Stimulated activated memory B cell treated with anti-CD40 and anti-IgM and Interleukin-4, amounts not matched to agents 10 μg/mL and 1 μg/mL and 100 μg/mL, for 72 hours (primary cell): ENCODE data around the gene NGF.

Experiments
- ATAC-seq: fragments of 150-1000 bp; cut with Tn5 transposase; 2 replicates; pipeline ENCODE4 v1.10.0; 2021
- H3K27ac Mint-ChIP-seq: one replicate; pipeline ENCODE4 v1.8.0; 2022; ENCODE audit warnings: mild to moderate bottlenecking, mixed read lengths
- H3K27me3 Mint-ChIP-seq: one replicate; pipeline ENCODE4 v1.8.0; 2022; ENCODE audit warnings: mixed read lengths
- H3K36me3 Mint-ChIP-seq: one replicate; pipeline ENCODE4 v1.8.0; 2022; ENCODE audit warnings: mixed read lengths
- H3K4me1 Mint-ChIP-seq: one replicate; pipeline ENCODE4 v1.8.0; 2022; ENCODE audit warnings: mixed read lengths
- H3K4me3 Mint-ChIP-seq: one replicate; pipeline ENCODE4 v1.8.0; 2022; ENCODE audit warnings: mild to moderate bottlenecking, moderate library complexity, mixed read lengths
- H3K9me3 Mint-ChIP-seq: one replicate; pipeline ENCODE4 v1.8.0; 2022; ENCODE audit warnings: mixed read lengths

NGF gene

DNA sequence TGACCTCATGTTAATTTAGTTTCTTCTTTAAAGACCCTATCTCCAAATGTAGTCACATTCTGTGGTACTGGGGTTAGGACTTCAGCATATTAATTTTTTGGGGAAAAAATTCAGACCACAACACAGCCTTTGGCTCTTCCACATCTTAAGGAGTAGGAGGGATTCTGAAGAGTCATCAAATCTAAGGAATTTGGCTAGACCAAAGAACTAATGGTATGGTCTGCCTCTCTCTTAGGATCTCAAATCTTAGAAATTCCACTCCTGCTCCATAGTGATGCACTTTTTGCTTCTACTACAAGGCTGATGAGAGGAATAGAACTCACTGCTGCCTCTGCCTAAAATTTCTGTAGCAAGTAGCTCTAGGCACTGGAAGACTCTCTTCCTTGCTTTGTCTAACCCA is 80.5 kb downstream of the NGF start:
- no peak overlapping the region for H3K4me3 Mint-ChIP-seq

DNA sequence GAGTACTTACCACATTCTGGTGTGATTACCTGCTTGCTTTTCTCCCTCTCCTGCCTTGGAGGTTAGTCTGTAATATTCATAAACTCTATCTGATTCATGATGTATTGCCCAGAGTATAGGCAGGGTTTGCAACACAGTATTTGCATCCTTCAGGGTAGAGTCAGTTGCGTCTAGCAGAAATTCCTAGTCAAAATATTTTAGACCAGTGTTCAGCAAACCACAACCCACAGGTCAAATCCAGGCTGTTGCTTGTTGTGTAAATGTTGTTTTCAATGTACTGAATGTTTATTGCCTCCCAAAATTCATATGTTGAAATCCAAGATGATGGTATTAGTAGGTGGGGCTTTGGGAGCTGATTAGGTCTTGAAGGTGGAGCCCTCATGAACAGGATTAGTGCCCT is 82.9 kb downstream of the NGF start:
- H3K9me3 Mint-ChIP-seq: peaks cover 12% of the 10 kb centered on the region
- no peak overlapping the region for H3K27ac Mint-ChIP-seq
- no peaks in the 10 kb centered on the region for H3K36me3 Mint-ChIP-seq
- no peaks in the 10 kb centered on the region for H3K27me3 Mint-ChIP-seq
- H3K4me1 Mint-ChIP-seq: no peaks in the 10 kb centered on the region
- ATAC-seq: no peak
- no peak overlapping the region for H3K4me3 Mint-ChIP-seq

More for the DNA sequence above, 80.5 kb downstream of the NGF start:
- H3K9me3 Mint-ChIP-seq: peaks cover 12% of the 10 kb centered on the region
- no peaks in the 10 kb centered on the region for H3K4me1 Mint-ChIP-seq
- no peaks in the 10 kb centered on the region for H3K27me3 Mint-ChIP-seq
- ATAC-seq: no peak
- no peaks in the 10 kb centered on the region for H3K36me3 Mint-ChIP-seq
- no peak overlapping the region for H3K27ac Mint-ChIP-seq

DNA sequence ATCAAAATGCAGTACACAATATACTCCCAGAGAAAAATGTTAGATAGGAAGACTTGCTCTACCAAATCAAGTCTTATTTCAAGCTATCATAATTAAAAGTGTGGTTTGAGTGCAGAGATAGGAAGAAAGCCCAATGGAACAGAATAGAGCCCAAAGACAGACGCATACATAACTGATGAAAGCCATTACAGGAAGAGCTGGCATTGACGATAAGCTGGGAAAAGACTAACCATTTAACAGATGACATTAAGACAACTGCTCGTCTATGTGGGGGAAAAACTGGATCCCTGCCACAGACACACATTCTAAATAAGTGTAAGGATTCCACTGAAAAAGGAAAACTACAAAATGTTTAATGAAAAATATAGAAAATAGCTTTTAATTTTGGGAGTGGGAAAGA is 85.5 kb downstream of the NGF start:
- H3K4me3 Mint-ChIP-seq: no peak overlapping the region
- H3K9me3 Mint-ChIP-seq: peaks cover 3% of the 10 kb centered on the region
- H3K27me3 Mint-ChIP-seq: peaks cover 10% of the 10 kb centered on the region
- H3K36me3 Mint-ChIP-seq: no peaks in the 10 kb centered on the region
- no peak for ATAC-seq
- H3K27ac Mint-ChIP-seq: no peak overlapping the region
- H3K4me1 Mint-ChIP-seq: no peaks in the 10 kb centered on the region

DNA sequence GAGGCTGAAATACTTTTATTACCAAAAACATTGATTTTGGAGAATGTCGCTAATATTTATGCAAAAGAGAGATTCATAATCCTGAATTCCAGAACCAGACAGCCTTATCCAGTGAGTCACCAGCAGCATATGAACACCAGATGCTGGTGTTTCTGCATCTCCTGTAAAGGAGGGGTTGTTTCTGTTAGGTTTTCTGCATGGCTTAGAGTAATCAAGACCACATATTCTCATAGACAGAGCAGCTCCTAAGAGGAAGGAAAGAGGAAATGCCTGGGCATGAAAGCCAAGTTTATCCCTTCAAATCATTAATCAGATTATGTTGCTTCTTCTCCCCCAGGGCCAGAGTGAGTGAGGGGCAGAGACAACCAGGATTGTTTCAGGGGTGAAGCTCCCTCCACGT is 86.2 kb downstream of the NGF start:
- no peak for ATAC-seq
- H3K27ac Mint-ChIP-seq: no peak overlapping the region
- H3K4me1 Mint-ChIP-seq: no peaks in the 10 kb centered on the region
- peaks cover 3% of the 10 kb centered on the region for H3K9me3 Mint-ChIP-seq
- H3K27me3 Mint-ChIP-seq: peaks cover 10% of the 10 kb centered on the region
- H3K36me3 Mint-ChIP-seq: no peaks in the 10 kb centered on the region
- H3K4me3 Mint-ChIP-seq: no peak overlapping the region

DNA sequence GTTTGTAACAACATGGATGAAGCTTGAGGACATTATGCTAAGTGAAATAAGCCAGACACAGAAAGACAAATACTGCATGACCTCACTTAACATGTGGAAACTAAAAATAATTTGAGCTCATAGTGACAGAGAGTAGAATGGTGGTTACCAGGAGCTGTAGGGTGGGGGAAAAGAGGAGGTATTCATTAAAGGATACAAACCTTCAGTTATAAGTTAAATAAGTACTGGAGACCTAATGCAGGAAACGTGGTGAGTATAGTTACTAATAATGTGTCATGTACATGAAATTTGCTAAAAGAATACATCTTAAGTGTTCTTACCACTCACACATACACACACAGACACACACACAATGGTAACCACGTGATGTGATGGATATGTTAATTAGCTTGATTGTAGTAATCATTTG is 86.7 kb downstream of the NGF start:
- Mint-ChIP-seq H3K4me1 (no peaks in the 10 kb centered on the region), H3K9me3 (peaks cover 3% of the 10 kb centered on the region), H3K27me3 (peaks cover 10% of the 10 kb centered on the region), H3K36me3 (no peaks in the 10 kb centered on the region), H3K27ac (no peak overlapping the region), H3K4me3 (no peak overlapping the region)
- ATAC-seq: no peak

DNA sequence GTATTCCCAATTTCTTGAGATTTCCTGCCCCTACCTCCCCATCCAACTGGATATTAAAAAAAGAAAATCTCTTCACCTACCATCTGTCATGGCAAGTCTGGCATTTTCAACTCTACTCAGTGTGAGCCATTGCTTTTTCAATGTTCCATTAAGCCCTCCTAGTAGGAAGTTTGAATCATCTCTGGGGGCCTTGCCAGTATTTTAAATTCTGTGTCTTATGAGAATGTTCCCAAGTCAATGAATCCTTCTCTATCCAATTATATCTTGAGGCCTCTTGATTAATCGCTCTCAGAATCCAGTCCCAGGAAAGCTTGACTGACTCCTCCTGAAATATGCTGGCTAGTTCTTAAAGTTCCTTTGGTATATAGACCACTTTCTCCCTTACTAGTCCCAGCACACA is 91.5 kb downstream of the NGF start:
- H3K36me3 Mint-ChIP-seq: no peaks in the 10 kb centered on the region
- no peaks in the 10 kb centered on the region for H3K4me1 Mint-ChIP-seq
- no peak overlapping the region for H3K4me3 Mint-ChIP-seq
- peaks cover 10% of the 10 kb centered on the region for H3K27me3 Mint-ChIP-seq
- H3K27ac Mint-ChIP-seq: no peak overlapping the region
- no peak for ATAC-seq
- H3K9me3 Mint-ChIP-seq: peaks cover 7% of the 10 kb centered on the region

DNA sequence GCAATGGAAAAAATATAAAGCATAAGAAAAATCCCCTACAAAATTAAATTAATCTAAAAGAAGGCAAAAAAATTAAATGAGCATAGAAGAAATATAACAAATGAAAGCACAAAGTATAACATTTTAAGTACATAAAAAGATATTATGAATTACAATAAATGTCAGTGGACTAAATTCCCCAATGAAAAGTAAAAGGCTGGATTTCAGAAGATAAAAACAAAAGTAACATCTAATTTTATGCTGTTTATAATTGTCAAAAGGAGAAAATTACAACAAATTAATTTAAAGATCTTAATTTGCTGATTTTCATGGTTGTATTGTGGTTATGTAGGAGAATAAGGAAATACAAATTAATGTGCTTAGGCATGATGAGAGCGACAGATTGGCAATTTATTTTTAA is 92.8 kb downstream of the NGF start:
- no peak for ATAC-seq

DNA sequence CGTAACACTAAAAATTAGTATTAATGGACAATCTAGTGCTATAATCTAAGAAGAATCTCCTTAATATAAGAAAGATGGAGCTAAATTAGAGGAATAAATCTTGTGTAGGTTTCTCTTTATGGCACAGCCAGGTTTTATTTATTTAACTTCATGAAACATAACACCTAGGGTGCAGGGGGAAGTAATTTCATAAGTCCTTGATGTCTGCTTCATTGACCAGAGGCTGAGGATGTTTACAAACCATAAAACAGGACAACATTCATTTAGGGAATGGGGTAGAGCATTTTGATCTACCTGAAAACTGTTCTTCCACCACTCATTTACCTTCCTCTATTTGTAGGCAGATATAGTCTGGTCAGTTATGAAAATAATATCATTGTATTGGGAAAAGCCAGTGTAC is 95.5 kb downstream of the NGF start:
- no peak overlapping the region for H3K4me3 Mint-ChIP-seq
- H3K4me1 Mint-ChIP-seq: no peaks in the 10 kb centered on the region
- H3K27ac Mint-ChIP-seq: no peak overlapping the region
- H3K36me3 Mint-ChIP-seq: no peaks in the 10 kb centered on the region
- ATAC-seq: no peak
- peaks cover under 1% of the 10 kb centered on the region for H3K27me3 Mint-ChIP-seq
- peaks cover 4% of the 10 kb centered on the region for H3K9me3 Mint-ChIP-seq

More for the DNA sequence above, 92.8 kb downstream of the NGF start:
- Mint-ChIP-seq H3K4me3 (no peak overlapping the region), H3K9me3 (peaks cover 7% of the 10 kb centered on the region), H3K4me1 (no peaks in the 10 kb centered on the region), H3K27ac (no peak overlapping the region), H3K27me3 (peaks cover 10% of the 10 kb centered on the region), H3K36me3 (no peaks in the 10 kb centered on the region)

DNA sequence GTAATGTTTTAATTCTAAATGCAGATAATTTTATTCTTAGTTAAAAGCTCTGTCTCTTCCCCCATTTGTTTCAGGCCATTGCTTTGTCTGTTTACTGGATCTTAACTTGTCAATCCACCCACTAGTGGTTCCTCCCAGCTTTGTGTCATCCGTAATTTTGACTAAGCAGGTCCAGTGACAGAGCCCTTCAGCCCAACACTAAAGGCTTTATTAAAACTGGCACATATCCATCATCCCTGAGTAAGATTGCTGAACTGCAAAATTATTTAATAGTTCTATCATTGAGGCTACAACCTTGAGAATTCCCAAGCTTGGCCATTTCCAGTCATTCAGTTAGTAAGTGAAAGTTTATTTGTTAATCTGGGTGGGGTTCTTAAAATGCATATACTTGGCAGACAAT is 96.7 kb downstream of the NGF start:
- H3K27ac Mint-ChIP-seq: no peak overlapping the region
- H3K36me3 Mint-ChIP-seq: no peaks in the 10 kb centered on the region
- no peak for ATAC-seq
- peaks cover 6% of the 10 kb centered on the region for H3K27me3 Mint-ChIP-seq
- no peaks in the 10 kb centered on the region for H3K4me1 Mint-ChIP-seq
- H3K4me3 Mint-ChIP-seq: no peak overlapping the region
- H3K9me3 Mint-ChIP-seq: peaks cover 4% of the 10 kb centered on the region

DNA sequence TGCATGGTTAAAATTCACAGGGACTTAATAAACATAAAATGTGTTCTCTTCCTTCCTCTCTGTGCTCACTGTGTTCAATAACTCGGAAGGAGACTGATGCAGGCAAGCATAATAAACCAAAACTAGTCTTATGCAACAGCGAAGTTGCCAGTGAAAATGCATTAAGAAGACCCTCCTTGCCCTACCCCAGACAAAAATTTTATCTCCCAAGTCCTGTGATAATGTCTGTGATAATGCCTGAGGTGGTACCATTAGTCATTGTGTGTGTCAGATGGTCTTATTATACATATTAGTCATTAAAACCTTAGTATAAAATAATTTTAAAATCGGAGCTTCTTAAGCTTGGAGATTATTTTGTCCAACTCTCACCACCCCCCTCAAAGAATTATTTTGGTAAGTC is 97.8 kb downstream of the NGF start:
- Mint-ChIP-seq H3K27me3 (peaks cover 6% of the 10 kb centered on the region), H3K4me1 (no peaks in the 10 kb centered on the region), H3K9me3 (peaks cover 4% of the 10 kb centered on the region), H3K4me3 (no peak overlapping the region), H3K36me3 (no peaks in the 10 kb centered on the region), H3K27ac (no peak overlapping the region)
- ATAC-seq: no peak

DNA sequence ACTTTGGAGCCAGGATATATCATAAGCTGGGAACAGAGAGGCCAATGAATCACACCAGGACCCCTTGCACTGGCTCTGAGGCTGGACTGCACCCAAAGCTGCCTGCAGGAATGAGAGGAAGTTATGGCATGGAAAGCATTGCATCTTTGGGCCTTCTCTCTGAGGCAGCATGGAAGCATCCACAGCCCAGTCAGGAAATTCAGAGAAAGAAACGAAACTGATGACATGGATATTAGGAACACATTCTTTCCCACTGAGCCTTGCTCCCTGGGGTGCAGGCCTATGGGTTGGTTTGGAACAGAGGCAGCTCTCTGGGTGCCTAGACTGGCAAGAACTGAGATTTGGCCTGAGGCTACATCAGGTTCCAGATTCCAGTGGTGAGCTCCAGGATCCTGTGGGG is 98.6 kb downstream of the NGF start:
- Mint-ChIP-seq H3K27me3 (peaks cover 6% of the 10 kb centered on the region), H3K36me3 (no peaks in the 10 kb centered on the region), H3K4me3 (no peak overlapping the region), H3K9me3 (peaks cover 4% of the 10 kb centered on the region), H3K27ac (no peak overlapping the region), H3K4me1 (no peaks in the 10 kb centered on the region)
- no peak for ATAC-seq

DNA sequence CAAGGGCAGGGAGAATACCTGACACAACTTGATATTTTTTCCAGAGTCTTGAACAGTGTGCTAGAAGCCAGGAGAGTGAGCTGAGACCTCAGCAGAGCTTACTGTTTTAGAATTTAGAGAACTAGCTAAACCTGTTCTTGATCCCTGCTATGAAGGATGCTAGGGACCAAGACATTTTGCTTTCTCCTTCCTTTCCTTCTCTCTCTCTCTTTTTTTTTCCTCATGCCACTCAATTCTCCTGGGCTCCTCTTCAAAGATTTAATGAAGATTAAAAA is 99.0 kb downstream of the NGF start:
- H3K4me3 Mint-ChIP-seq: no peak overlapping the region

DNA sequence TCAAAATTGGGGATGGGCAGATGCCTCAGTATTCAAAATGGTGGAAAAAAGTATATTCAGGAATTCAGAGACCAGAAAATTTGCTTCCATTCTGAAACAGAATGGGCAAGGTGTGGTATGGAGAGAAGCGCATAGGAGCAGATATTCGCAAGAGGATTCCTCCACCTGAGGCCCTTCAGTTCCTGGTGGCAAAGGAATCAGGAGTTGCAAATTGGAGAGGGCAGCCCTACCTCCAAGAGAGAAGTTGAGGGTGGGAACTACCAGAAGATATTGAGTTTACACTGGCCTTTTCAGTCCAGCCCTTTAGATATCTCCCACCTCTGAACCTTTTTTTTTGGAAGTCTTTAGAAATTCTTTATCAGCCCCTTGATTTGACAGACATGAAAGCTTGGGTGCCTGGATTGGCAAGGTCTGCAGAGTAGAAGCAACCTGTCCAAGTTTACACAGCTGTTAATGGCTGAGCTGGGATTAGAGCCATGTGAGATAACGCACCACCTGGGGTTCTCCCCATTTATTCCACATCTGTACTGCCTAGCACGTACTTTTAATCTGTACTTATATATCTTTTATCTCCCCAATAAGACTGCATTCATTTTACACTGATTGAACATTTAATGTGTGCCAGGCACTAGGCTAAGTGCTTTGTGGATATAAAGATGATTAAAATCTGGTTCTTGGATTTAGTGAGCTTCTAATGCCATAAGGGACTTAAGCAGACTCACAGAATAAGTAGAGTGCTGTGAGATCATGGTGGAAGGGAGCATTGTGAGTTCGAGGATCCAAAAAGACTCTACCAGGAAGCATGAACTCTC is 99.5 kb downstream of the NGF start:
- Mint-ChIP-seq H3K27me3 (peaks cover 6% of the 10 kb centered on the region), H3K9me3 (no peaks in the 10 kb centered on the region), H3K27ac (no peak overlapping the region), H3K4me1 (no peaks in the 10 kb centered on the region), H3K36me3 (no peaks in the 10 kb centered on the region), H3K4me3 (no peak overlapping the region)
- ATAC-seq: no peak

More for the DNA sequence above, 99.0 kb downstream of the NGF start:
- Mint-ChIP-seq H3K27me3 (peaks cover 6% of the 10 kb centered on the region), H3K36me3 (no peaks in the 10 kb centered on the region), H3K9me3 (peaks cover 2% of the 10 kb centered on the region), H3K4me1 (no peaks in the 10 kb centered on the region), H3K27ac (no peak overlapping the region)
- no peak for ATAC-seq

DNA sequence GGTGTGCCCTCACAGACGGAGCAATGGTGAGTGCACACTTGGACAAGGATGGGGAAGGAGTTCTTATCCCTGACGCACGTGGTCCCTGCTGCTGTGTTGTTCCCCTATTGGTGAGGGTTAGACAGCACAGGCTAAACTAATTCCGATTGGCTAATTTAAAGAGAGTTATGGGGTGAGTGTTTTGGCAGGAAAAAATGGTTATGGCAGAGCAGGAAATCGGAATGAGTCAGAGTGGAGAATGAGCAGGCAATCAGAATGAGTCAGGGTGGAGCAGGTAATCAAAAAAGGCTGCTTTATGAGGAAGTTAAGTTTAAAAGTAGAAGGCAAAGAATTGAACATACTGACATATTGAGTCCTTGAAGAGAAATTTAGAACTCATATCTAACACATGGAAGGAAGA is 100.5 kb downstream of the NGF start:
- Mint-ChIP-seq H3K27ac (no peak overlapping the region), H3K9me3 (no peaks in the 10 kb centered on the region), H3K36me3 (no peaks in the 10 kb centered on the region), H3K27me3 (peaks cover 6% of the 10 kb centered on the region), H3K4me1 (no peaks in the 10 kb centered on the region), H3K4me3 (no peak overlapping the region)
- no peak for ATAC-seq

DNA sequence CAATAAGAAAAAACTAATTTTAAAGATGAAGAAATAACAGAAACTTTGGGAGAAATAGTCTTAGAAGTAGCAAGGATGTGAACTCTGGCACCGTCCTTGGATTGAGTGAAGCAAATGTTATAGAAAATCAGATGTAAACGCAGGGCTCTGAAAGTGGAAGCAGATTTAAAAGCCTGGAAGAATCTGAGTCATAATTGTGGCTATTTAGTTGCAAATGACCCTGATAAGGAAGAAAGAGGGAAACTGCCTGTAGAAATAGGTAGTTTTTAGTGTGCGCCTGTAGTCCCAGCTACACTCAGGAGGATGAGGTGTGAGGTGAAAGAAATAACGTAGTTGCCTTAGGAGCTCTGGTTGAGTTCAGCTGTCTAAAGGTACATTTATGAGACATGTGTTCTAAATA is 101.0 kb downstream of the NGF start:
- no peak overlapping the region for H3K27ac Mint-ChIP-seq
- no peaks in the 10 kb centered on the region for H3K36me3 Mint-ChIP-seq
- ATAC-seq: no peak
- H3K4me1 Mint-ChIP-seq: no peaks in the 10 kb centered on the region
- H3K9me3 Mint-ChIP-seq: no peaks in the 10 kb centered on the region
- peaks cover 6% of the 10 kb centered on the region for H3K27me3 Mint-ChIP-seq
- no peak overlapping the region for H3K4me3 Mint-ChIP-seq
